Hematopoietic multipotent progenitor cell treated with erythropoietin and hydrocortisone succinate and interleukin-3 and kit ligand, for 4 days (in vitro differentiated cells): ENCODE results near the gene HSDL1.

ENCODE experiments used
- DNase-seq: peaks from one replicate; pipeline ENCODE4 v3.0.0-alpha.2; 2015

HSDL1 gene

GRCh38 chr16:84104231-84104630, 40.7 kb downstream of the HSDL1 start:
- DNase-seq: no peak

GRCh38 chr16:84103678-84104077, 41.3 kb downstream of the HSDL1 start:
- no peak for DNase-seq

DNA sequence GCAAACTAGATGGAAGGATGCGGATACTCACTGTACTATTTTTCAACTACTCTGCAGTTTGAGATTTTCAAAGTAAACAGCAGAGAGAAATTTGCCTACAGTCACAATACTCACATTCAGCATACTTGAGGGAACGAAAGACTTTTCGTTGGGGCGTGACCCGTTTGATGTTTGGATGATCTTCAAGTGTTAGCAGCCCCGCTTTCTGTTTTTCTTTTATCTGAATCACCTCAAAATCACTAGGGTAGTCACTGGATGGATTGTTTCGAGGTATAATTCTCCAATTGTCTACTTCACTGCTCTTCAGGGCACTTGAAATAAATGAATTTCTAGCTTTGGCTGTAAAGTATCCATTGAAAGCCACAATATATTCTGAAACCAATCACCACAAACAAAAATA, 46.0 kb downstream of the HSDL1 start:
- DNase-seq: no peak

DNA sequence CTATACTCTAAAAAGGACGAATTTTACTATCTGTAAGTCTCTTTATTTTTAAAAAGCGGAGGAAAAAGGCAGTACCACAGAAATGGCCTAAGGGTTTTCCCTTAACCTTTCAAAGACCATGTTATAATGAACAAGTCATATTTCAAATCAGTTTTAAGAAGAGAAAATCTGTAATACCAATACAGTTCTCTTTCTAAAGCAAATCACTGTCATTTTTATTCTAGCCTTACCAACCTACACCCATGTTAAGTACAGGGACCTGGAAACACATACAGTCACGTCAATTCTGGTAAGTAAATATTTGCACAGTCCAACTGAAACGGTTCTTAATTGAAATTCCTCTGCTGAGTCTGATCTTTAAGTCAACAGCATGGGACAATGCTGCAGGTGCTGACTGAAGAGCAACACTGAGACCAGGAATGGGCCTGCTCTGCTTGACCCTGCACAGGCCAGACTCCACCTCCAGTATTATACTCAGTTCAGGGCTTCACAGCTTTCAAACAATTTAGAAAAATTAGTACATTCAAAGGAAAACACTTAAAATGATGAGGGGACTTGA, 48.5 kb downstream of the HSDL1 start:
- no peak for DNase-seq

DNA sequence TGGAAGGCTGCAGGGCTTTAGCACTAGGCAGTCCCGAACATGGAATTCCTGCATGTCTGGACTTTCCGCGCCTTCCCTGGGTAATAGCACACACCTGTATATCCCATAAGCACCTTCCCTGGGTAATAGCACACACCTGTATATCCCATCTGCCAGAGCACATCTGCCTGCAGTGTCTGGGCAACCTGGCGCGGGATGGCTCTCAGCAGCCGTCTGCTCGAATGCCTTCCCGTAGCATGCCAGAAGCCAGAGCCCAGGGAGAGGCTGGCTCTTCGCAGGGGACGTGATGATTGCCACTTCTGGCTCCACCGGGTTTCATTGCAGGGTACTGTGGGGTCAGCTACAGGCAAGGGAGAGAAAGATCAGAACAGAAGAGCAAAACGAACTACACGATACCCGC, 49.5 kb downstream of the HSDL1 start:
- no peak for DNase-seq

DNA sequence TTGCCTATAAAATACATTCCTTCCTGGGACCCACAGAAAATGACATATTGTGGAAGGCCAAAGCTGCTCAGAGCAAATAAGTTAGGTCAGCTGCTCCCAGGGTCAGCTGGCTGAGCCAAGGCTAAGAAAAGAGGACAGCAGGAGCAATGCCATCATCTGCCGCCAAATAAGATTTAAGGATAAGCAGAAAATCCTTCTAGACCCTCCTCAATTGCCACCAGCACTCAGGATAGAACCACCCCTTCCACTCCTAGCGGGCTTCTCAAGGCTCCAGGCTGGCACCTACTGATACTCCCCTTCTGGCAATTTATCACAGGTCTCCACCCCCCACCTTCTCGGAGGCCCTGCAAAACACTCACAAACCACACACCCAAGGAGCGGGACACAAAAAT, 51.1 kb downstream of the HSDL1 start:
- DNase-seq: no peak

DNA sequence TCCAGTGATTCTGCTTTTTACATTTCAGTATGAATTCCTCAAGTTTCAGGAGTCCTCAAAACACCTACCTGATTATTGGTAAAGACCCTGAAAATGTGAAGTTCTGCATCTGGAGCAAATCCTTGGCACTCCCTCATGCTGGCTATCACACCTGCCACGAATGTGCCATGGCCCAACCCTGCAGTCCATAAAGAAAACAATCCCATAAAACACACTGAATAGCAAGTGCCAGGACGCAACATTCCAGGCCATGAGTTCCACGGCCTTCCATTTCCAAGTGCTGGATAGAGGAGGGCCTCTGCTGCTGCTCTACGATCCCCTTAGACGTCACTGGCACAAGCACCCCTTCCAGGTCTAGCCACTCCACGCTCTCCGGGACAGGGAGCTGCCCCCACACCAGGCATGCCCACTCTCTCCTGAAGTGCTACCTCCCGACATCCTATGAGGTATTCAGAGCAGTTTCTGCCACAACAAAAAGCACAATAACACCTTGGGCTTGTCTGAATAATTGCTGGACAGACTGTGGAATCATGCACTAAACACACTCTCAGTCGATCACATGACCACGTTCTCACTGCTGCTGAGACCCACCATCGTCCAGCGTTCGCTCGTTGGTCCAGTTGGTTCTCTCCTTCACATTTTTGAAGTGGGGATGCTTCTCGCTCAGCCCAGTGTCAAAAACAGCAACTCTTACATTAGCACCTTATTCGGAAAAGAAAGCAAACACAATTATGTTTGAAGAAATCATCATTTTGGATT, 51.7 kb downstream of the HSDL1 start:
- DNase-seq: no peak

- DNase-seq: no peak
These were observed 53.5 kb downstream of the HSDL1 start for GRCh38 chr16:84091460-84091859.

GRCh38 chr16:84090211-84090610, 54.8 kb downstream of the HSDL1 start:
- no peak for DNase-seq

GRCh38 chr16:84088695-84089395, 56.1 kb downstream of the HSDL1 start:
- DNase-seq: peak; percentile 79

- DNase-seq: peak; percentile 63
These were observed 57.4 kb downstream of the HSDL1 start for GRCh38 chr16:84087466-84088151.

GRCh38 chr16:84087001-84087400, 58.0 kb downstream of the HSDL1 start:
- no peak for DNase-seq

- DNase-seq: no peak
These were observed 58.6 kb downstream of the HSDL1 start for GRCh38 chr16:84086341-84086740.

DNA sequence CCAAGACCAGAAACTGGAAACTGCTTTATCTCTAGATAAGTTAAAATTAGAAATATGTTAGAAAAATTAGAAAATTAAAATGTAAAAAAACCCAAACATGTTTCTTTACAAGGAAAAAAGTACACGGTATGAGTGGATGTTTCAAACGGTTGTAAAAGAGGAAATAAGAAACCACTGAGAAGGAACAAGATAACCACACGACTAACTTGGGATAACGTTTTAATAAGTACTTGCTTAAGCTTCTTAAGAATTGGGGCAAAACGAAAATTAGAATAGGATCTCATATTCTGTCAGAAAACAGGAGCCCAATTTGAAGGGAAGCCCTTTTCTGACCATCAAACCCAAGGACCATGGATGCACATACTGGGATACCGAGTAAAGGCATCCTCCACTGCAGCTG, 59.2 kb downstream of the HSDL1 start:
- DNase-seq: peak; percentile 85

- DNase-seq: no peak
These were observed 59.7 kb downstream of the HSDL1 start for GRCh38 chr16:84085271-84085667.

- DNase-seq: peak; percentile 84
These were observed 60.3 kb downstream of the HSDL1 start for GRCh38 chr16:84084570-84085270.

- DNase-seq: peak; percentile 11
These were observed 62.0 kb downstream of the HSDL1 start for GRCh38 chr16:84082835-84083569.

GRCh38 chr16:84082110-84082509, 62.9 kb downstream of the HSDL1 start:
- no peak for DNase-seq

GRCh38 chr16:84081446-84081989, 63.5 kb downstream of the HSDL1 start:
- DNase-seq: no peak

DNA sequence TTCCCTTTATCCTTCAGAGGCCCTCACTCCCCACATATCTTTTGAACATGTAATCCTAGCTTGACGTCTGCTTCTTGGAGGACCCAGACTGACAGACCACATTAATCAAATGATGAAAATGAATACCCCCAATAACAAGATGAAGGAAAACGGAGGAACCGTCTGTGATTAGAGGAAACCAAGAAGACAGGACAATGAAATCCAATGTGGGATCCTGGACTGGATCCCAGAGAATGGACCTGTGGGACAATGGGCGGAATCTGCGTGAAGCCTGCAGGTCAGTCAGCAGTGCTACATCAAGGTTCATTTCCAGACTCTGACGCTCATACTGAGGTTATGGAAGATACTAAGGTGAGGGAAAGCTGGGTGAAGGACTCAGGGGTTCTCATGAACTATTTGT, 64.2 kb downstream of the HSDL1 start:
- DNase-seq: no peak

DNA sequence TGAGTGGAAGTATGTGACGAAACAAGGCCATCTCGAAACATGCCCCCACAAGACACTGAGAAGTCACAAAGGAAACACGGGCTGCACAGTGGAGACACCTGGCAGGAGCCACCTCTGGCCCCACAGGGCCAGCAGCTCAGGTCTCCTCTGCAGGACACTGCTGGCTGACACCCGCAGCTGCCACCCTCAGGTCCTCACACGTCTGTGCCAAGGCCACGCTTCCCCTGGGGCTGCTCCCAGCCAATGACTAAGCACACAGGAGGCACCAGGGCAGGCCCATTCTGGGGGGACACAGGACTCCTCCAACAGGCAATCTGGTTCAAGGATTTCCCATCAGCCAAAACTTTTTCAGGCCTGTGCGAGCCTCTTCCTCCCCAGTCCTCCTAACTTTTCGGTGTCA, 64.6 kb downstream of the HSDL1 start:
- DNase-seq: no peak

- no peak for DNase-seq
These were observed 65.3 kb downstream of the HSDL1 start for GRCh38 chr16:84079664-84080063.
